GM23338 (cell line): ENCODE data around the gene ZGPAT. TPM values are rescaled to one million over a fixed set of nuclear protein-coding genes. Genes with fewer than 3 reads are reported as not detected.

Experiments
- ATAC-seq: fragments of 200-7000 bp; cut with Tn5 transposase; 3 replicates; pipeline ENCODE4 v1.9.1; 2020
- DNase-seq: peaks from one replicate; pipeline ENCODE4 v3.0.0-alpha.2; 2015; ENCODE audit warnings: low spot score
- H2AFZ ChIP-seq: fragments of 200-600 bp; sonication (generic); 2 replicates; pipeline ENCODE4 v1.8.0; 2016; ENCODE audit warnings: antibody characterized with exemption, mild to moderate bottlenecking, moderate library complexity
- H3F3A ChIP-seq: fragments of 200-600 bp; sonication (generic); replicated peaks from 2 replicates; pipeline ENCODE4 v1.8.0; 2017; ENCODE audit warnings: antibody characterized with exemption, mixed run types, low read depth
- H3K27ac ChIP-seq: fragments of 200-600 bp; sonication (generic); 2 replicates; pipeline ENCODE4 v1.6.1; 2016; ENCODE audit warnings: low read depth
- H3K27me3 ChIP-seq: fragments of 200-600 bp; sonication (generic); 2 replicates; pipeline ENCODE4 v1.8.0; 2016; ENCODE audit warnings: mild to moderate bottlenecking, mixed run types, moderate library complexity; ENCODE audit not compliant: insufficient read depth
- H3K36me3 ChIP-seq: fragments of 200-600 bp; sonication (generic); 2 replicates; pipeline ENCODE4 v1.8.0; 2016; ENCODE audit warnings: mild to moderate bottlenecking; ENCODE audit not compliant: insufficient read depth
- H3K4me1 ChIP-seq: fragments of 200-600 bp; sonication (generic); 2 replicates; pipeline ENCODE4 v1.8.0; 2016; ENCODE audit warnings: mild to moderate bottlenecking, moderate library complexity; ENCODE audit not compliant: insufficient read depth
- H3K4me2 ChIP-seq: fragments of 200-600 bp; sonication (generic); 2 replicates; pipeline ENCODE4 v1.7.1; 2017; ENCODE audit warnings: mixed run types
- H3K4me3 ChIP-seq: fragments of 200-600 bp; sonication (generic); 2 replicates; pipeline ENCODE4 v1.6.1; 2016; ENCODE audit warnings: mixed run types
- H3K79me2 ChIP-seq: fragments of 200-600 bp; sonication (generic); replicated peaks from 2 replicates; pipeline ENCODE4 v1.8.0; 2017; ENCODE audit warnings: mild to moderate bottlenecking; ENCODE audit not compliant: insufficient read depth
- H3K9me2 ChIP-seq: fragments of 200-600 bp; sonication (generic); 2 replicates; pipeline ENCODE4 v1.8.0; 2017; ENCODE audit not compliant: insufficient read depth
- H4K20me1 ChIP-seq: fragments of 200-600 bp; sonication (generic); replicated peaks from 2 replicates; pipeline ENCODE4 v1.8.0; 2017; ENCODE audit warnings: mild to moderate bottlenecking; ENCODE audit not compliant: insufficient read depth
- H3K27ac Mint-ChIP-seq: 2 replicates; pipeline ENCODE4 v1.8.0; 2020; ENCODE audit warnings: inconsistent platforms, mild to moderate bottlenecking, moderate library complexity, mixed read lengths
- H3K27me3 Mint-ChIP-seq: 3 replicates; pipeline ENCODE4 v1.8.0; 2022; ENCODE audit warnings: low read depth, mild to moderate bottlenecking, moderate library complexity, mixed read lengths, inconsistent platforms; ENCODE audit not compliant: insufficient read depth, poor library complexity
- H3K36me3 Mint-ChIP-seq: 3 replicates; pipeline ENCODE4 v1.8.0; 2021; ENCODE audit warnings: low read depth, mild to moderate bottlenecking, inconsistent platforms, moderate library complexity, mixed read lengths
- H3K4me1 Mint-ChIP-seq: 3 replicates; pipeline ENCODE4 v1.8.0; 2020; ENCODE audit warnings: mild to moderate bottlenecking, inconsistent platforms, mixed read lengths
- H3K4me3 Mint-ChIP-seq: 3 replicates; pipeline ENCODE4 v1.8.0; 2021; ENCODE audit warnings: moderate library complexity, mild to moderate bottlenecking, inconsistent platforms, mixed read lengths
- H3K9me3 Mint-ChIP-seq: 3 replicates; pipeline ENCODE4 v1.8.0; 2020; ENCODE audit warnings: moderate library complexity, mild to moderate bottlenecking, inconsistent platforms, mixed read lengths
- CREB1 ChIP-seq: fragments of 250-450 bp; sonication (Bioruptor Pico); IDR thresholded peaks from 2 replicates; pipeline ENCODE4 v1.5.0; 2020; ENCODE audit warnings: low read depth, mild to moderate bottlenecking, moderate library complexity
- JUNB ChIP-seq: IDR thresholded peaks from one replicate; pipeline ENCODE4 v1.6.1; 2016; ENCODE audit warnings: antibody characterized with exemption; ENCODE audit not compliant: unreplicated experiment
- ZNF331 ChIP-seq: fragments of 250-450 bp; sonication (Bioruptor Pico); IDR thresholded peaks from 2 replicates; pipeline ENCODE4 v1.5.0; 2020; ENCODE audit warnings: low read depth, mild to moderate bottlenecking, moderate library complexity
- polyA plus RNA-seq: library from polyadenylated mRNA; unstranded; fragments of >200 nt; fragmentation: Nextera tagmentation; extraction: Ambion mirVana; gene quantifications from 2 replicates; pipeline ENCODE4 v1.2.1, GENCODE V29; 2016
- total RNA-seq: library from RNA; depleted of rRNA; stranded (reverse); fragments of >200 nt; shearing (Covaris generic); gene quantifications from 2 replicates; pipeline ENCODE4 v1.2.3, GENCODE V29; 2014
- TF ChIP-seq, protein P1 (sequence below): fragments of 250-450 bp; sonication (Bioruptor Pico); IDR thresholded peaks from 2 replicates; pipeline ENCODE4 v1.5.0; 2020; ENCODE audit warnings: mild to moderate bottlenecking, moderate library complexity

The ZGPAT gene
- total and polyA plus RNA-seq, 2 experiments from 2014 or later: 25.0 to 39.2 TPM

DNA sequence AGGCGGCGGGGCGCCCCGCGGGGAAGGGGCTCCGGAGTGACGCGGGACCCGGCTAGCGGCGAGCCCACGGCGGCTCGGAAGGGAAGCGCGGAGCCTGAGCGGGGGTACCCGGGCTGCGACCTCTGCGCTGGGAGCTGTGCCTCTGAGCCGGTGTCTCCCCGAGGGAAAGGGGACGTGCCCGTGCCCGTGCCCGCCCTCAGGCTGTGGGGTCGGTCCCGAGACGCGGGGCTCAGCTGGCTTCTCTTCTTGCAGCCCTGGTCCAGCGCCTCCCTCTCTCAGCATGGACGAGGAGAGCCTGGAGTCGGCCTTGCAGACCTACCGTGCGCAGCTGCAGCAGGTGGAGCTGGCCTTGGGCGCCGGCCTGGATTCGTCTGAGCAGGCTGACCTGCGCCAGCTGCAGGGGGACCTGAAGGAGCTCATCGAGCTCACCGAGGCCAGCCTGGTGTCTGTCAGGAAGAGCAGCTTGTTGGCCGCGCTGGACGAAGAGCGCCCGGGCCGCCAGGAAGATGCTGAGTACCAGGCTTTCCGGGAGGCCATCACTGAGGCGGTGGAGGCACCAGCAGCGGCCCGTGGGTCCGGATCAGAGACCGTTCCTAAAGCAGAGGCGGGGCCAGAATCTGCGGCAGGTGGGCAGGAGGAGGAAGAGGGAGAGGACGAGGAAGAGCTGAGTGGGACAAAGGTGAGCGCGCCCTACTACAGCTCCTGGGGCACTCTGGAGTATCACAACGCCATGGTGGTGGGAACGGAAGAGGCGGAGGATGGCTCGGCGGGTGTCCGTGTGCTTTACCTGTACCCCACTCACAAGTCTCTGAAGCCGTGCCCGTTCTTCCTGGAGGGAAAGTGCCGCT lies 686 bp downstream of the ZGPAT start:
- no peaks in the 10 kb centered on the region for H3K27me3 ChIP-seq

More for the DNA sequence above, 686 bp downstream of the ZGPAT start:
- H3K36me3 Mint-ChIP-seq: peaks cover 51% of the 10 kb centered on the region
- H3K36me3 ChIP-seq: peaks cover 4% of the 10 kb centered on the region; the same call in 1 of the 2 replicates
- no peak overlapping the region for H3K27ac Mint-ChIP-seq
- peak overlapping the region; percentile 87 for H3K4me3 Mint-ChIP-seq
- H3K79me2 ChIP-seq: peaks cover 58% of the 10 kb centered on the region
- peaks cover 12% of the 10 kb centered on the region for H3K27me3 Mint-ChIP-seq
- H3K4me2 ChIP-seq: peak overlapping the region; percentile 93
- peaks cover 11% of the 10 kb centered on the region; the same call in 1 of the 2 replicates for H3F3A ChIP-seq
- H3K9me3 Mint-ChIP-seq: no peaks in the 10 kb centered on the region
- no peak overlapping the region for H3K27ac ChIP-seq
- peaks cover 10% of the 10 kb centered on the region for H3K4me1 Mint-ChIP-seq
- DNase-seq (peak; percentile 52), ATAC-seq (peak; percentile 6)
- H3K9me2 ChIP-seq: no peaks in the 10 kb centered on the region
- H4K20me1 ChIP-seq: peaks cover 14% of the 10 kb centered on the region
- no peak overlapping the region for H2AFZ ChIP-seq
- no peaks in the 10 kb centered on the region; the same call in 1 of the 2 replicates for H3K4me1 ChIP-seq
- peak overlapping the region; percentile 85 for H3K4me3 ChIP-seq
- TF ChIP-seq ZNF331 (CRISPR knock-in tag) (no peak), CREB1 (CRISPR knock-in tag) (no peak), JUNB (no peak)
- TF ChIP-seq, protein P1, sequence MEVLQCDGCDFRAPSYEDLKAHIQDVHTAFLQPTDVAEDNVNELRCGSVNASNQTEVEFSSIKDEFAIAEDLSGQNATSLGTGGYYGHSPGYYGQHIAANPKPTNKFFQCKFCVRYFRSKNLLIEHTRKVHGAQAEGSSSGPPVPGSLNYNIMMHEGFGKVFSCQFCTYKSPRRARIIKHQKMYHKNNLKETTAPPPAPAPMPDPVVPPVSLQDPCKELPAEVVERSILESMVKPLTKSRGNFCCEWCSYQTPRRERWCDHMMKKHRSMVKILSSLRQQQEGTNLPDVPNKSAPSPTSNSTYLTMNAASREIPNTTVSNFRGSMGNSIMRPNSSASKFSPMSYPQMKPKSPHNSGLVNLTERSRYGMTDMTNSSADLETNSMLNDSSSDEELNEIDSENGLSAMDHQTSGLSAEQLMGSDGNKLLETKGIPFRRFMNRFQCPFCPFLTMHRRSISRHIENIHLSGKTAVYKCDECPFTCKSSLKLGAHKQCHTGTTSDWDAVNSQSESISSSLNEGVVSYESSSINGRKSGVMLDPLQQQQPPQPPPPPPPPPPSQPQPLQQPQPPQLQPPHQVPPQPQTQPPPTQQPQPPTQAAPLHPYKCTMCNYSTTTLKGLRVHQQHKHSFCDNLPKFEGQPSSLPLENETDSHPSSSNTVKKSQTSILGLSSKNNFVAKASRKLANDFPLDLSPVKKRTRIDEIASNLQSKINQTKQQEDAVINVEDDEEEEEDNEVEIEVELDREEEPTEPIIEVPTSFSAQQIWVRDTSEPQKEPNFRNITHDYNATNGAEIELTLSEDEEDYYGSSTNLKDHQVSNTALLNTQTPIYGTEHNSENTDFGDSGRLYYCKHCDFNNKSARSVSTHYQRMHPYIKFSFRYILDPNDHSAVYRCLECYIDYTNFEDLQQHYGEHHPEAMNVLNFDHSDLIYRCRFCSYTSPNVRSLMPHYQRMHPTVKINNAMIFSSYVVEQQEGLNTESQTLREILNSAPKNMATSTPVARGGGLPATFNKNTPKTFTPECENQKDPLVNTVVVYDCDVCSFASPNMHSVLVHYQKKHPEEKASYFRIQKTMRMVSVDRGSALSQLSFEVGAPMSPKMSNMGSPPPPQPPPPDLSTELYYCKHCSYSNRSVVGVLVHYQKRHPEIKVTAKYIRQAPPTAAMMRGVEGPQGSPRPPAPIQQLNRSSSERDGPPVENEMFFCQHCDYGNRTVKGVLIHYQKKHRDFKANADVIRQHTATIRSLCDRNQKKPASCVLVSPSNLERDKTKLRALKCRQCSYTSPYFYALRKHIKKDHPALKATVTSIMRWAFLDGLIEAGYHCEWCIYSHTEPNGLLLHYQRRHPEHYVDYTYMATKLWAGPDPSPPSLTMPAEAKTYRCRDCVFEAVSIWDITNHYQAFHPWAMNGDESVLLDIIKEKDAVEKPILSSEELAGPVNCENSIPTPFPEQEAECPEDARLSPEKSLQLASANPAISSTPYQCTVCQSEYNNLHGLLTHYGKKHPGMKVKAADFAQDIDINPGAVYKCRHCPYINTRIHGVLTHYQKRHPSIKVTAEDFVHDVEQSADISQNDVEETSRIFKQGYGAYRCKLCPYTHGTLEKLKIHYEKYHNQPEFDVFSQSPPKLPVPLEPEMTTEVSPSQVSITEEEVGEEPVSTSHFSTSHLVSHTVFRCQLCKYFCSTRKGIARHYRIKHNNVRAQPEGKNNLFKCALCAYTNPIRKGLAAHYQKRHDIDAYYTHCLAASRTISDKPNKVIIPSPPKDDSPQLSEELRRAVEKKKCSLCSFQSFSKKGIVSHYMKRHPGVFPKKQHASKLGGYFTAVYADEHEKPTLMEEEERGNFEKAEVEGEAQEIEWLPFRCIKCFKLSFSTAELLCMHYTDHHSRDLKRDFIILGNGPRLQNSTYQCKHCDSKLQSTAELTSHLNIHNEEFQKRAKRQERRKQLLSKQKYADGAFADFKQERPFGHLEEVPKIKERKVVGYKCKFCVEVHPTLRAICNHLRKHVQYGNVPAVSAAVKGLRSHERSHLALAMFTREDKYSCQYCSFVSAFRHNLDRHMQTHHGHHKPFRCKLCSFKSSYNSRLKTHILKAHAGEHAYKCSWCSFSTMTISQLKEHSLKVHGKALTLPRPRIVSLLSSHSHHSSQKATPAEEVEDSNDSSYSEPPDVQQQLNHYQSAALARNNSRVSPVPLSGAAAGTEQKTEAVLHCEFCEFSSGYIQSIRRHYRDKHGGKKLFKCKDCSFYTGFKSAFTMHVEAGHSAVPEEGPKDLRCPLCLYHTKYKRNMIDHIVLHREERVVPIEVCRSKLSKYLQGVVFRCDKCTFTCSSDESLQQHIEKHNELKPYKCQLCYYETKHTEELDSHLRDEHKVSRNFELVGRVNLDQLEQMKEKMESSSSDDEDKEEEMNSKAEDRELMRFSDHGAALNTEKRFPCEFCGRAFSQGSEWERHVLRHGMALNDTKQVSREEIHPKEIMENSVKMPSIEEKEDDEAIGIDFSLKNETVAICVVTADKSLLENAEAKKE (CRISPR knock-in tag): no peak
